Germinal center (tissue), 1 donor: ENCODE data around the gene TXNRD1.
"Not testable (repeated sequence)": the region's sequence is repeated elsewhere in the genome, so short reads cannot be mapped to it uniquely, and the experiment has no call there.

Experiments used
- DNase-seq: peaks from one replicate; pipeline ENCODE4 v3.0.0; 2012; ENCODE audit warnings: mixed read lengths, low spot score

The TXNRD1 gene

GRCh38 chr12:104305349-104305748, 89.8 kb downstream of the TXNRD1 start:
- no peak for DNase-seq

GRCh38 chr12:104306376-104306775, 90.8 kb downstream of the TXNRD1 start:
- no peak for DNase-seq

GRCh38 chr12:104306943-104307654, 91.5 kb downstream of the TXNRD1 start:
- no peak for DNase-seq

- no peak for DNase-seq
These were observed 92.0 kb downstream of the TXNRD1 start for GRCh38 chr12:104307655-104308000.

- no peak for DNase-seq
These were observed 93.9 kb downstream of the TXNRD1 start for GRCh38 chr12:104309446-104309993.

- DNase-seq = no peak
These were observed 95.4 kb downstream of the TXNRD1 start for GRCh38 chr12:104310751-104311633.

- no peak for DNase-seq
These were observed 96.6 kb downstream of the TXNRD1 start for GRCh38 chr12:104312202-104312601.

GRCh38 chr12:104312654-104313053, 97.1 kb downstream of the TXNRD1 start:
- no peak for DNase-seq

GRCh38 chr12:104313568-104314241, 98.1 kb downstream of the TXNRD1 start:
- no peak for DNase-seq

- no peak for DNase-seq
These were observed 98.6 kb downstream of the TXNRD1 start for GRCh38 chr12:104314242-104314614.

- DNase-seq = no peak
These were observed 100.0 kb downstream of the TXNRD1 start for GRCh38 chr12:104315326-104316224.

GRCh38 chr12:104316936-104317335, 101.4 kb downstream of the TXNRD1 start:
- DNase-seq = no peak

GRCh38 chr12:104317538-104318210, 102.1 kb downstream of the TXNRD1 start:
- DNase-seq = no peak

- no peak for DNase-seq
These were observed 103.4 kb downstream of the TXNRD1 start for GRCh38 chr12:104319028-104319427.

- DNase-seq = no peak
These were observed 104.5 kb downstream of the TXNRD1 start for GRCh38 chr12:104319918-104320626.

- DNase-seq = no peak
These were observed 105.0 kb downstream of the TXNRD1 start for GRCh38 chr12:104320627-104321024.

- DNase-seq = no peak
These were observed 106.4 kb downstream of the TXNRD1 start for GRCh38 chr12:104321949-104322348.

- not testable (repeated sequence) for DNase-seq
These were observed 107.0 kb downstream of the TXNRD1 start for GRCh38 chr12:104322533-104322932.

GRCh38 chr12:104323899-104324298, 108.3 kb downstream of the TXNRD1 start:
- no peak for DNase-seq

- DNase-seq = not testable (repeated sequence)
These were observed 112.7 kb downstream of the TXNRD1 start for GRCh38 chr12:104328278-104328677.
